ENCODE measurements around the gene DEPP1.

The DEPP1 gene

GRCh38 chr10:44992732-44993225, 14.2 kb upstream of the DEPP1 start:
- 95% methylated on average over 8 of the region's 8 CpGs for WGBS
- H3K36me3 ChIP-seq (ENCODE audit: insufficient read depth, low read length): no peaks in the 10 kb centered on the region
- no peaks in the 10 kb centered on the region for H3K9me3 ChIP-seq (ENCODE audit: insufficient read depth, low read depth, low read length)
- H3K4me1 ChIP-seq (ENCODE audit: insufficient read depth, low read length): peaks cover 43% of the 10 kb centered on the region
- peaks cover 7% of the 10 kb centered on the region; the same call in 1 of the 2 replicates for H3K27me3 ChIP-seq (ENCODE audit: insufficient read depth, low read length)
- H3K9ac ChIP-seq (ENCODE audit: low read depth, low read length): no peak overlapping the region
- H3K27ac ChIP-seq (ENCODE audit: low read depth, low read length): no peak overlapping the region
- no peak overlapping the region for H3K4me3 ChIP-seq (ENCODE audit: low read length)

- H3K27me3 ChIP-seq (ENCODE audit: insufficient read depth, low read length): peaks cover 7% of the 10 kb centered on the region; the same call in 1 of the 2 replicates
- H3K36me3 ChIP-seq (ENCODE audit: insufficient read depth, low read length): no peaks in the 10 kb centered on the region
- H3K4me3 ChIP-seq (ENCODE audit: low read length): no peak overlapping the region
- no peaks in the 10 kb centered on the region for H3K9me3 ChIP-seq (ENCODE audit: insufficient read depth, low read depth, low read length)
- no peak overlapping the region for H3K9ac ChIP-seq (ENCODE audit: low read depth, low read length)
- 93% methylated on average over 11 of the region's 11 CpGs for WGBS
- H3K4me1 ChIP-seq (ENCODE audit: insufficient read depth, low read length): peaks cover 44% of the 10 kb centered on the region
- no peak overlapping the region for H3K27ac ChIP-seq (ENCODE audit: low read depth, low read length)
These were observed 13.6 kb upstream of the DEPP1 start for GRCh38 chr10:44992070-44992731.

GRCh38 chr10:44991571-44991970, 13.0 kb upstream of the DEPP1 start:
- Histone ChIP-seq H3K4me1 (ENCODE audit: insufficient read depth, low read length) (peaks cover 46% of the 10 kb centered on the region), H3K9ac (ENCODE audit: low read depth, low read length) (no peak overlapping the region), H3K9me3 (ENCODE audit: insufficient read depth, low read depth, low read length) (no peaks in the 10 kb centered on the region), H3K27ac (ENCODE audit: low read depth, low read length) (no peak overlapping the region), H3K4me3 (ENCODE audit: low read length) (no peak overlapping the region), H3K36me3 (ENCODE audit: insufficient read depth, low read length) (no peaks in the 10 kb centered on the region), H3K27me3 (ENCODE audit: insufficient read depth, low read length) (peaks cover 7% of the 10 kb centered on the region; the same call in 1 of the 2 replicates)
- WGBS: 79% methylated on average over 5 of the region's 5 CpGs

- no peak overlapping the region for H3K9ac ChIP-seq (ENCODE audit: low read depth, low read length)
- no peak overlapping the region for H3K4me3 ChIP-seq (ENCODE audit: low read length)
- peak overlapping the region; percentile 43; the same call in 1 of the 2 replicates for H3K27ac ChIP-seq (ENCODE audit: low read depth, low read length)
- peaks cover 7% of the 10 kb centered on the region; the same call in 1 of the 2 replicates for H3K27me3 ChIP-seq (ENCODE audit: insufficient read depth, low read length)
- WGBS: 90% methylated on average over 7 of the region's 7 CpGs
- H3K4me1 ChIP-seq (ENCODE audit: insufficient read depth, low read length): peaks cover 52% of the 10 kb centered on the region
- H3K36me3 ChIP-seq (ENCODE audit: insufficient read depth, low read length): no peaks in the 10 kb centered on the region
- H3K9me3 ChIP-seq (ENCODE audit: insufficient read depth, low read depth, low read length): no peaks in the 10 kb centered on the region
These were observed 12.4 kb upstream of the DEPP1 start for GRCh38 chr10:44990965-44991364.

- peaks cover 59% of the 10 kb centered on the region for H3K4me1 ChIP-seq (ENCODE audit: insufficient read depth, low read length)
These were observed 11.7 kb upstream of the DEPP1 start for GRCh38 chr10:44990302-44990655.

GRCh38 chr10:44989597-44990301, 11.1 kb upstream of the DEPP1 start:
- 69% methylated on average over 9 of the region's 14 CpGs for WGBS
- Histone ChIP-seq H3K9ac (ENCODE audit: low read depth, low read length) (no peak overlapping the region), H3K27me3 (ENCODE audit: insufficient read depth, low read length) (peaks cover 7% of the 10 kb centered on the region; the same call in 1 of the 2 replicates), H3K9me3 (ENCODE audit: insufficient read depth, low read depth, low read length) (no peaks in the 10 kb centered on the region), H3K36me3 (ENCODE audit: insufficient read depth, low read length) (no peaks in the 10 kb centered on the region), H3K4me3 (ENCODE audit: low read length) (peak overlapping the region; percentile 3; the same call in 1 of the 2 replicates), H3K27ac (ENCODE audit: low read depth, low read length) (peak overlapping the region; percentile 43; the same call in 1 of the 2 replicates), H3K4me1 (ENCODE audit: insufficient read depth, low read length) (peaks cover 60% of the 10 kb centered on the region)

More at GRCh38 chr10:44990302-44990655, 11.7 kb upstream of the DEPP1 start:
- Histone ChIP-seq H3K27ac (ENCODE audit: low read depth, low read length) (peak overlapping the region; percentile 43; the same call in 1 of the 2 replicates), H3K4me3 (ENCODE audit: low read length) (peak overlapping the region; percentile 3; the same call in 1 of the 2 replicates), H3K36me3 (ENCODE audit: insufficient read depth, low read length) (no peaks in the 10 kb centered on the region), H3K9ac (ENCODE audit: low read depth, low read length) (no peak overlapping the region), H3K9me3 (ENCODE audit: insufficient read depth, low read depth, low read length) (no peaks in the 10 kb centered on the region), H3K27me3 (ENCODE audit: insufficient read depth, low read length) (peaks cover 7% of the 10 kb centered on the region; the same call in 1 of the 2 replicates)
- 7% methylated on average over 8 of the region's 8 CpGs for WGBS

GRCh38 chr10:44988957-44989585, 10.5 kb upstream of the DEPP1 start:
- Histone ChIP-seq H3K27ac (ENCODE audit: low read depth, low read length) (no peak overlapping the region; the same call in 1 of the 2 replicates), H3K27me3 (ENCODE audit: insufficient read depth, low read length) (peaks cover 7% of the 10 kb centered on the region; the same call in 1 of the 2 replicates), H3K36me3 (ENCODE audit: insufficient read depth, low read length) (no peaks in the 10 kb centered on the region), H3K9ac (ENCODE audit: low read depth, low read length) (no peak overlapping the region), H3K4me1 (ENCODE audit: insufficient read depth, low read length) (peaks cover 53% of the 10 kb centered on the region), H3K4me3 (ENCODE audit: low read length) (no peak overlapping the region), H3K9me3 (ENCODE audit: insufficient read depth, low read depth, low read length) (no peaks in the 10 kb centered on the region)
- 91% methylated on average over 10 of the region's 10 CpGs for WGBS

- no peaks in the 10 kb centered on the region for H3K36me3 ChIP-seq (ENCODE audit: insufficient read depth, low read length)
- H3K4me1 ChIP-seq (ENCODE audit: insufficient read depth, low read length): peaks cover 49% of the 10 kb centered on the region
- no peak overlapping the region for H3K4me3 ChIP-seq (ENCODE audit: low read length)
- WGBS: 57% methylated on average over 3 of the region's 3 CpGs
- no peak overlapping the region for H3K27ac ChIP-seq (ENCODE audit: low read depth, low read length)
- peaks cover 7% of the 10 kb centered on the region; the same call in 1 of the 2 replicates for H3K27me3 ChIP-seq (ENCODE audit: insufficient read depth, low read length)
- no peak overlapping the region for H3K9ac ChIP-seq (ENCODE audit: low read depth, low read length)
- no peaks in the 10 kb centered on the region for H3K9me3 ChIP-seq (ENCODE audit: insufficient read depth, low read depth, low read length)
These were observed 8.1 kb upstream of the DEPP1 start for GRCh38 chr10:44986670-44987069.

- Histone ChIP-seq H3K27me3 (ENCODE audit: insufficient read depth, low read length) (peaks cover 7% of the 10 kb centered on the region; the same call in 1 of the 2 replicates), H3K4me1 (ENCODE audit: insufficient read depth, low read length) (peaks cover 44% of the 10 kb centered on the region), H3K9me3 (ENCODE audit: insufficient read depth, low read depth, low read length) (no peaks in the 10 kb centered on the region), H3K9ac (ENCODE audit: low read depth, low read length) (no peak overlapping the region), H3K36me3 (ENCODE audit: insufficient read depth, low read length) (no peaks in the 10 kb centered on the region), H3K27ac (ENCODE audit: low read depth, low read length) (no peak overlapping the region), H3K4me3 (ENCODE audit: low read length) (no peak overlapping the region)
- 87% methylated on average over 3 of the region's 3 CpGs for WGBS
These were observed 7.6 kb upstream of the DEPP1 start for GRCh38 chr10:44986179-44986578.

- no peak overlapping the region for H3K4me3 ChIP-seq (ENCODE audit: low read length)
- H3K27ac ChIP-seq (ENCODE audit: low read depth, low read length): no peak overlapping the region
- no peaks in the 10 kb centered on the region for H3K36me3 ChIP-seq (ENCODE audit: insufficient read depth, low read length)
- 88% methylated on average over 9 of the region's 9 CpGs for WGBS
- peaks cover 7% of the 10 kb centered on the region; the same call in 1 of the 2 replicates for H3K27me3 ChIP-seq (ENCODE audit: insufficient read depth, low read length)
- H3K9me3 ChIP-seq (ENCODE audit: insufficient read depth, low read depth, low read length): no peaks in the 10 kb centered on the region
- H3K9ac ChIP-seq (ENCODE audit: low read depth, low read length): no peak overlapping the region
- peaks cover 45% of the 10 kb centered on the region for H3K4me1 ChIP-seq (ENCODE audit: insufficient read depth, low read length)
These were observed 6.6 kb upstream of the DEPP1 start for GRCh38 chr10:44985175-44985681.
